ENCODE results near the gene SNCB. TPM values are rescaled to one million over a fixed set of nuclear protein-coding genes. Genes with fewer than 3 reads are reported as not detected.

The SNCB gene
- total and polyA plus RNA-seq, 4 donors, result 0.02 TPM; not detected in 3

DNA sequence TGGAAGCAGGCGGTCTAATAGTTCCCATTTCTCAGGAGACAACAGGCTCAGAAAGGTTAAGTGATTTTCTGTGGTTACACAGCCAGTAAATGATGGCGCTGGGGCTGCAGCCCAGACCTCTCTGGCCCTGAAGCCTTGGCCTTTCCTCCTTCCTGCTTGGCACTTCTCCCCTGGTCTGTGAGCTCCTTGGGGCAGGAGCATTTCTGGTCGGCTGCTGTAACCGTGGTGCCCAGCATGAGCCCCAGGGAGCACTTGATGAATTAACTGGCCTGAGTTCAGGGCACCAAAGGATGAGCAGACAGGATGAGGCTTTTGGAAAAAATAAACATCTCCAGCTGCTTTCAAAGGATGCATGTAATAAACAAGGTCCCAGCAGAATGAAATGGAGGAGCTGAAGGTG lies 51.0 kb downstream of the SNCB start:
- 52 to 79% methylated on average over 4 of the region's 4 CpGs for WGBS, 2 donors
- Histone ChIP-seq H3K36me3 (ENCODE audit: control insufficient read depth in 4 of 4, insufficient read depth in 4 of 4, low read length in 4 of 4) (no peaks in the 10 kb centered on the region), H3K9ac (ENCODE audit: insufficient read depth in 1 of 2, low read length in 2 of 2) (no peak overlapping the region), H3K4me1 (ENCODE audit: control insufficient read depth in 5 of 5, insufficient read depth in 5 of 5, low read length in 5 of 5) (no peaks in the 10 kb centered on the region), H3K27ac (ENCODE audit: low read depth in 1 of 2, low read length in 1 of 2) (no peak overlapping the region), H3K9me3 (ENCODE audit: control insufficient read depth in 4 of 4, insufficient read depth in 3 of 4, low read length in 3 of 4) (peaks cover 0 to 4% (median 2%) of the 10 kb centered on the region in 4 donors), H3K27me3 (ENCODE audit: control insufficient read depth in 3 of 3, insufficient read depth in 3 of 3, low read length in 2 of 3) (no peaks in the 10 kb centered on the region), H3K4me3 (no peak overlapping the region)
- ATAC-seq (ENCODE audit: insufficient read depth, low FRiP score) (no peak), DNase-seq (peak in 1 of 3 donors; percentile 4)
- TF ChIP-seq, protein P1, sequence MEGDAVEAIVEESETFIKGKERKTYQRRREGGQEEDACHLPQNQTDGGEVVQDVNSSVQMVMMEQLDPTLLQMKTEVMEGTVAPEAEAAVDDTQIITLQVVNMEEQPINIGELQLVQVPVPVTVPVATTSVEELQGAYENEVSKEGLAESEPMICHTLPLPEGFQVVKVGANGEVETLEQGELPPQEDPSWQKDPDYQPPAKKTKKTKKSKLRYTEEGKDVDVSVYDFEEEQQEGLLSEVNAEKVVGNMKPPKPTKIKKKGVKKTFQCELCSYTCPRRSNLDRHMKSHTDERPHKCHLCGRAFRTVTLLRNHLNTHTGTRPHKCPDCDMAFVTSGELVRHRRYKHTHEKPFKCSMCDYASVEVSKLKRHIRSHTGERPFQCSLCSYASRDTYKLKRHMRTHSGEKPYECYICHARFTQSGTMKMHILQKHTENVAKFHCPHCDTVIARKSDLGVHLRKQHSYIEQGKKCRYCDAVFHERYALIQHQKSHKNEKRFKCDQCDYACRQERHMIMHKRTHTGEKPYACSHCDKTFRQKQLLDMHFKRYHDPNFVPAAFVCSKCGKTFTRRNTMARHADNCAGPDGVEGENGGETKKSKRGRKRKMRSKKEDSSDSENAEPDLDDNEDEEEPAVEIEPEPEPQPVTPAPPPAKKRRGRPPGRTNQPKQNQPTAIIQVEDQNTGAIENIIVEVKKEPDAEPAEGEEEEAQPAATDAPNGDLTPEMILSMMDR (IDR thresholded peaks at IDR 0.05; ENCODE audit: control extremely low read depth, extremely low read depth), result no peak

DNA sequence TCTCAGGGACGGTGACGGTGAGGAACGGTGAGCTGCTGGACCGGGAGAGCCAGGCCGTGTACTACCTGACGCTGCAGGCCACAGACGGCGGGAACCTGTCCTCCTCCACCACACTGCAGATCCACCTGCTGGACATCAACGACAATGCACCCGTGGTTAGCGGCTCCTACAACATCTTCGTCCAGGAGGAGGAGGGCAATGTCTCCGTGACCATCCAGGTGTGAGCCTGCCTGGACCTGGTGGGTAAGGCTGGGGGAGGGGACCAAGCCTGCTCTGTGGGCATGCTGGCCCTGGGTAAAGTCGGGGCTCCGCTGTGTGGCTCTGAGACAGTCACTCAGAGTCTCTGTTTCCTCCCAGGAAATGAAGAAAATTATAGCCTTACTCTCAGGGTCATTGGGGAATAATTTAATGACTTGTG lies 51.9 kb downstream of the SNCB start:
- Histone ChIP-seq H3K9ac (ENCODE audit: insufficient read depth in 1 of 2, low read length in 2 of 2) (no peak overlapping the region), H3K27ac (ENCODE audit: low read depth in 1 of 2, low read length in 1 of 2) (no peak overlapping the region), H3K9me3 (ENCODE audit: control insufficient read depth in 4 of 4, insufficient read depth in 3 of 4, low read length in 3 of 4) (no peaks in the 10 kb centered on the region), H3K4me3 (no peak overlapping the region), H3K36me3 (ENCODE audit: control insufficient read depth in 4 of 4, insufficient read depth in 4 of 4, low read length in 4 of 4) (no peaks in the 10 kb centered on the region), H3K27me3 (ENCODE audit: control insufficient read depth in 3 of 3, insufficient read depth in 3 of 3, low read length in 2 of 3) (no peaks in the 10 kb centered on the region), H3K4me1 (ENCODE audit: control insufficient read depth in 5 of 5, insufficient read depth in 5 of 5, low read length in 5 of 5) (no peaks in the 10 kb centered on the region)
- WGBS, 2 donors, result 39 to 40% methylated on average over 15 of the region's 15 CpGs
- TF ChIP-seq, protein P1 (IDR thresholded peaks at IDR 0.05; ENCODE audit: control extremely low read depth, extremely low read depth), result peak; percentile 25
- ATAC-seq (ENCODE audit: insufficient read depth, low FRiP score), result no peak
- peak; percentile 23 to 34 (median 31) for DNase-seq

DNA sequence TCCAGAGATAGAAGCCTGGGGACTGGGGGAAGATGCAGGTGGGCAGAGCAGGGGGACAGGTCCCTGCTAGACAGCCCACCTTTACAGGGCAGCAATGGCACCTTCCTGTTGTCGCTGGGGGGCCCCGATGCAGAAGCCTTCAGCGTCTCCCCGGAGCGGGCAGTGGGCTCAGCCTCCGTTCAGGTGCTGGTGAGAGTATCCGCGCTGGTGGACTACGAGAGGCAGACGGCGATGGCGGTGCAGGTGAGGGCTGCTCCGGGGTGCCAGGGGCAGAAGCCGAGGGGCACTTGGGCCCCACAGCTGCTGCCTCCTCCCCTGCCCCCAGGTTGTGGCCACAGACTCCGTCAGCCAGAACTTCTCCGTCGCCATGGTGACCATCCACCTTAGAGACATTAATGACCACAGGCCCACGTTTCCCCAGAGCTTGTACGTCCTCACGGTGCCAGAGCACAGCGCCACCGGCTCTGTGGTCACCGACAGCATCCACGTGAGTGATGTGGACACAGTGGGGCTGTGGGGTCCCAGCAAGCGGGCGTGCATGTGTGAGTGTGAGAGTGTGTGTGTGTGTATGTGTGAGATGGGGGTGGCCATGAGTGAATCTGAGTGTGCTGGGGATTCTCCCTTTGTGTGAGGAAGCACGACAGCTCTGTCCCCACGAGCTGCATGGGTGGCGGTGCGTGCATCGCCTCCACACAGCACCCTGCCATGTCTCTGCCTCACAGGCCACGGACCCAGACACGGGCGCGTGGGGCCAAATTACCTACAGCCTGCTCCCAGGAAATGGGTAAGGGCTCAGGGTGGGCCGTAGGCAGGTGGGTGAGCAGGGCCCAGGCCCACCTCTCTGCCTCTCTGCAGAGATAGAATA lies 52.8 kb downstream of the SNCB start:
- DNase-seq, result no peak
- H3K4me1 ChIP-seq (ENCODE audit: control insufficient read depth in 5 of 5, insufficient read depth in 5 of 5, low read length in 5 of 5), result no peaks in the 10 kb centered on the region
- H3K4me3 ChIP-seq, result no peak overlapping the region
- TF ChIP-seq, protein P1 (IDR thresholded peaks at IDR 0.05; ENCODE audit: control extremely low read depth, extremely low read depth), result no peak
- H3K9ac ChIP-seq (ENCODE audit: insufficient read depth in 1 of 2, low read length in 2 of 2), result no peak overlapping the region
- no peaks in the 10 kb centered on the region for H3K27me3 ChIP-seq (ENCODE audit: control insufficient read depth in 3 of 3, insufficient read depth in 3 of 3, low read length in 2 of 3)
- no peaks in the 10 kb centered on the region for H3K36me3 ChIP-seq (ENCODE audit: control insufficient read depth in 4 of 4, insufficient read depth in 4 of 4, low read length in 4 of 4)
- no peak overlapping the region for H3K27ac ChIP-seq (ENCODE audit: low read depth in 1 of 2, low read length in 1 of 2)
- WGBS, 2 donors, result 84 to 88% methylated on average over 34 to 36 of the region's 36 CpGs
- no peaks in the 10 kb centered on the region for H3K9me3 ChIP-seq (ENCODE audit: control insufficient read depth in 4 of 4, insufficient read depth in 3 of 4, low read length in 3 of 4)
- ATAC-seq (ENCODE audit: insufficient read depth, low FRiP score), result no peak
